Stimulated activated naive CD8-positive, alpha-beta T cell treated with anti-CD3 and anti-CD28 coated beads, Interleukin-15, amount 100 ng/mL, for 72 hours (primary cell): ENCODE data around the gene TCAIM.
"Not testable (repeated sequence)": the region's sequence is repeated elsewhere in the genome, so short reads cannot be mapped to it uniquely, and the experiment has no call there.

Experiments used
- ATAC-seq: fragments of 150-1000 bp; cut with Tn5 transposase; 2 replicates; pipeline ENCODE4 v1.10.0; 2021; ENCODE audit warnings: mild to moderate bottlenecking, moderate library complexity
- DNase-seq, 2 donors: peaks; one replicate each; pipeline ENCODE4 v3.0.0; 2021 to 2022
- H3K27ac Mint-ChIP-seq, 2 donors: one replicate each; pipeline ENCODE4 v1.8.0; 2022; ENCODE audit warnings: mild to moderate bottlenecking in 2 of 2, mixed read lengths in 2 of 2, moderate library complexity in 2 of 2
- H3K27me3 Mint-ChIP-seq: one replicate; pipeline ENCODE4 v1.8.0; 2022; ENCODE audit warnings: mixed read lengths
- H3K4me1 Mint-ChIP-seq: one replicate; pipeline ENCODE4 v1.8.0; 2022; ENCODE audit warnings: mild to moderate bottlenecking, mixed read lengths
- H3K4me3 Mint-ChIP-seq, 2 donors: one replicate each; pipeline ENCODE4 v1.8.0; 2022; ENCODE audit warnings: mild to moderate bottlenecking in 2 of 2, mixed read lengths in 2 of 2, moderate library complexity in 1 of 2
- H3K9me3 Mint-ChIP-seq, 2 donors: one replicate each; pipeline ENCODE4 v1.8.0; 2022; ENCODE audit warnings: mixed read lengths in 2 of 2

TCAIM gene

DNA sequence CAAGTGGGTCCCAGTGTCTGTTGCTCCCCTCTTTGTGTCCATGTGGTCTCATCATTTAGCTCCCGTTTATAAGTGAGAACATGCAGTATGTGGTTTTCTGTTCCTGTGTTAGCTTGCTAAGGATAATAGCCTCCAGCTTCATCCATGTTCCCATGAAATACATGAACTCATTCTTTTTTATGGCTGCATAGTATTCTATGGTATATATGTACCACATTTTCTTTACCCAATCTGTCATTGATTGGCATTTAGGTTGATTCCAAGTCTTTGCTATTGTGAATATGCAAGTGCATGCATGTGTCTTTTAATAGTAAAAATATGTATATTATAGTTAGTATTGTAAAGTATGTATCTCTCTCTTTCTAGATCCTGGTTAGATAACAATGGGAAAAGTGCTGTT is 53.9 kb downstream of the TCAIM start:
- Mint-ChIP-seq H3K27me3 (no peaks in the 10 kb centered on the region), H3K27ac (no peak overlapping the region), H3K4me3 (no peak overlapping the region), H3K4me1 (no peaks in the 10 kb centered on the region), H3K9me3 (peaks cover 0 to 9% of the 10 kb centered on the region in 2 donors)
- DNase-seq (no peak), ATAC-seq (no peak)

DNA sequence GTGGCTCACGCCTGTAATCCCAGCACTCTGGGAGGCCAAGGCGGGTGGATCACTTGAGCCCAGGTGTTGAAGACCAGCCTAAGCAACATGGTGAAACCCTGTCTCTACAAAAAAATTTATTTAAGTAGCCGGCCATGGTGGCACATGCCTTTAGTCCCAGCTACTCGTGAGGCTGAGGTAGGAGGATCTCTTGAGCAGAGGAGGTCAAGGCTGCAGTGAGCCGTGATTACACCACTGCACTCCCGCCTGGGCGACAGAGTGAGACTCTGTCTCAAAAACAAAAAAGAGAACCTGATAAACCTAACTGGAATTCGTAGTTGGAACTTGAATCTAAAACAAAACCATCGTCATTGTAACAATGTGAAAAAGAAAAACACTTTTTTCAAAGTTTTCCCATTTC is 57.1 kb downstream of the TCAIM start:
- DNase-seq = no peak

DNA sequence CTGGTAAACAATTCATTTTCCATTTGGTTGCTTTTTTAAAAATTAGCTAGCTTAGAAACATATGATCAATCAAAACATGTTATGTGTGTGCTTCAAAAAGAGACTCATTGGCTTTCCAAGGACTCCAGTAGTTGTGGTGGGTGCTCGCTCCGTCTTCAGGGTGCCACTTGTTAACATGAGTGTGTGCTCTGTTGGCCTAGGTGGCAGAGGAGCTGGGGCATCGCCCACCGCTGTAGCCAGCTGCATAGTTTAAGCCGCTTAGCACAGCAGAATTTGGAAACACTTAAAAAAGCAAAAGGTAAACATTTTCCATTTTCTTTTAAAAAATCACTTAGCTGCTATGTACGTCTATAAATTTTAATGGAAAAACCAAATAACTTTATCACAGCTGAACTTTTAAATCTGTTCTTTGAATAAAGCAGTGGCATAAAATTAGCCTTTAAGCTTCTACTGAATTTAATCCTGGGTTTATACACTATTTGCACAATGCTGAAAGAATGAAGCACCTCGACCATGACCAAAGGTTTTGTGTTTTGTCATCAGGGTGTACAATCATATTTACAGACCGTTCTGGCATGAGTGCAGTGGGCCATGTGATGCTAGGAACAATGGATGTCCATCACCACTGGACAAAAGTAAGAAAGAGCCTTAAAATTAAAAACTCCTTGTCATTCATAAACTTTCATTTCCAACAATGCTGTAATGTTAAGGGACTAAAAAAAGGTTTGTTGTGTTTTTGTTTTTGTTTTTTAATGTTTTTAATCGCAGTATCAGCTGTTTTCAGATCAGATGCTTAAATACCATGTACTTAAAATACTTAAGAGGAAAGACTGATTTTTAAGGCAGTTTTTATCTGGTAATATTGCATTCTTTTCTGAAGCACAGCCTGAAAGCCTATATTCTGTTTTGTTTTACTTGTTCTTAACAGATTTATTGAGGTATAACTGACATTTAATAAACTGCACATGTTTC is 57.9 kb downstream of the TCAIM start:
- ATAC-seq = no peak
- H3K27ac Mint-ChIP-seq = no peak overlapping the region
- peaks cover 0 to 6% of the 10 kb centered on the region in 2 donors for H3K9me3 Mint-ChIP-seq

More for the DNA sequence above, 57.1 kb downstream of the TCAIM start:
- ATAC-seq = no peak
- Mint-ChIP-seq H3K27me3 (no peaks in the 10 kb centered on the region), H3K4me3 (no peak overlapping the region), H3K27ac (no peak overlapping the region), H3K4me1 (no peaks in the 10 kb centered on the region), H3K9me3 (peaks cover 0 to 6% of the 10 kb centered on the region in 2 donors)

DNA sequence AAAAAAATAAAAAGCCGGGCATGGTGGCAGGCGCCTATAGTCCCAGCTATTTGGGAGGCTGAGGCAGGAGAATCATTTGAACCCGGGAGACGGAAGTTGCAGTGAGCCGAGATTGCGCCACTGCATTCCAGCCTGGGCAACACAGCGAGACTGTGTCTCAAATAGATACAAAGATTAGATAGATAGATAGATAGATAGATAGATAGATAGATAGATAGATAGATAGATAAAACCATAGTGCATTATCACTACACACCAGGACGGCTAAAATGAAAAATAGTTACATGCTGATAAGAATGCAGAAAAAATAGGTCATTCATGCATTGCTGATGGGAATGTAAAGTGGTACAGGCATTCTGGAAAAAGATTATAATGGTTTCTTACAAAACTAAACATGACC is 59.7 kb downstream of the TCAIM start:
- not testable (repeated sequence) for H3K27ac Mint-ChIP-seq, DNase-seq, H3K4me3 Mint-ChIP-seq, H3K27me3 Mint-ChIP-seq, ATAC-seq, H3K4me1 Mint-ChIP-seq, H3K9me3 Mint-ChIP-seq

More for the DNA sequence above, 57.9 kb downstream of the TCAIM start:
- Mint-ChIP-seq H3K27me3 (no peaks in the 10 kb centered on the region), H3K4me1 (no peaks in the 10 kb centered on the region), H3K4me3 (no peak overlapping the region)
- no peak for DNase-seq

DNA sequence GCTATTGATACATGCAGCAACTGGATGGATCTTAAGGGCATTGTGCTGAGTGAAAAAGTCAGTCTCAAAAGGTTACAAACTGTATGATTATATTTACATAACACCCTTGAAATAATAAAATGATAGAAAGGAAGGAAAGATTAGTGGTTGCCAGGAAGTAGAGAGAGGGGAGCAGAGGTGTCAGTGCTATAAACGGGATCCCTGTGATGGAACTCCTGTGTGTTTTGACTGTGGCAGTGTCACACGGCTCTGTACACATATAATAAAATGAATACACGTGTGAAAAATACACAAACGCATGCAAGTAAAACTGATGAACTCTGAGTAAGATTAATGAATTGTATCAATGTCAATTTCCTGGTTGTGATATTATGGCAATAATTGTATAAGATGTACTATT is 60.3 kb downstream of the TCAIM start:
- ATAC-seq = no peak
- no peak for DNase-seq
- no peaks in the 10 kb centered on the region for H3K27me3 Mint-ChIP-seq
- no peak overlapping the region for H3K27ac Mint-ChIP-seq
- no peaks in the 10 kb centered on the region for H3K4me1 Mint-ChIP-seq
- no peaks in the 10 kb centered on the region for H3K9me3 Mint-ChIP-seq
- no peak overlapping the region for H3K4me3 Mint-ChIP-seq

DNA sequence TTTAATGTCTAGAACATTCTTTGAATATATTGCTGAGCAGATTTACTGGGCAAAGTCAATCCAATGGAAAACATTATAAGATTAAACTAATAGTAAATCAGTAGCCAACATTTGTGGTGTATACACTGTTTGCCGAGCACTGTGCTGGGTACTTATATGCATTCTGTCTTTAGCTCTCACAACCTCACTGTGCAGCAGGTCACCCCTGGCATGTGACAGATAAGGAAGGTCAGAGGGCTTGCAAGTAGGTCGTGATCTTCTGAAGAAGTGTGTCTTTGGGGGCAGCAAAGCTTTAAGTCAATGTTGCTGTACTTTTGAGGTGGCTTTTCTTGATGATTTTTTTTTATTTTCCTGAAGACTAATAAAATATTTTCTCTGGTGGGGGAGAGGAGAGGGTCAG is 62.2 kb downstream of the TCAIM start:
- H3K4me1 Mint-ChIP-seq = no peaks in the 10 kb centered on the region
- DNase-seq = no peak
- H3K27ac Mint-ChIP-seq = no peak overlapping the region
- no peak for ATAC-seq
- H3K9me3 Mint-ChIP-seq = no peaks in the 10 kb centered on the region
- no peaks in the 10 kb centered on the region for H3K27me3 Mint-ChIP-seq
- no peak overlapping the region for H3K4me3 Mint-ChIP-seq

DNA sequence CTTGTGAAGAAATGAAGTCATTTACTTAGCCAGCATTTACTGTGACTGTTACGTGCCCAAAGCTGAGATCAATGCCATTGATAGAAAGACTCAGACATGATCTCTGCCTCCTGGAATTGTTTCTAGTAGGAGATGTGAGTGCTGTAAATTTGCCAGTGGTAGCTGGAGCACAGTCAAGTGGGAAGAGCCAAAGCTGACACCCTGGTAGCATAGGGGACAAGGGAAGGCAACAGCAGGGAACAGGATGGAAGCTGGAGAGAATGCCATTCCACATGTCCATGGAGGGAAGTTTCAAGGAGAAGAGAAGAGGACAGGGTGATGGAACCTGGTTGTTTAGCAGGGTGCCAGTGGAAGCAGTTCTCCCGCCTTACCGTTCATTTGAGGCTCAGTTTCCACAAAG is 64.0 kb downstream of the TCAIM start:
- Mint-ChIP-seq H3K4me1 (no peaks in the 10 kb centered on the region), H3K9me3 (no peaks in the 10 kb centered on the region), H3K4me3 (no peak overlapping the region), H3K27me3 (no peaks in the 10 kb centered on the region), H3K27ac (peak overlapping the region in 1 of 2 donors; percentile 37)
- no peak for ATAC-seq
- no peak for DNase-seq

DNA sequence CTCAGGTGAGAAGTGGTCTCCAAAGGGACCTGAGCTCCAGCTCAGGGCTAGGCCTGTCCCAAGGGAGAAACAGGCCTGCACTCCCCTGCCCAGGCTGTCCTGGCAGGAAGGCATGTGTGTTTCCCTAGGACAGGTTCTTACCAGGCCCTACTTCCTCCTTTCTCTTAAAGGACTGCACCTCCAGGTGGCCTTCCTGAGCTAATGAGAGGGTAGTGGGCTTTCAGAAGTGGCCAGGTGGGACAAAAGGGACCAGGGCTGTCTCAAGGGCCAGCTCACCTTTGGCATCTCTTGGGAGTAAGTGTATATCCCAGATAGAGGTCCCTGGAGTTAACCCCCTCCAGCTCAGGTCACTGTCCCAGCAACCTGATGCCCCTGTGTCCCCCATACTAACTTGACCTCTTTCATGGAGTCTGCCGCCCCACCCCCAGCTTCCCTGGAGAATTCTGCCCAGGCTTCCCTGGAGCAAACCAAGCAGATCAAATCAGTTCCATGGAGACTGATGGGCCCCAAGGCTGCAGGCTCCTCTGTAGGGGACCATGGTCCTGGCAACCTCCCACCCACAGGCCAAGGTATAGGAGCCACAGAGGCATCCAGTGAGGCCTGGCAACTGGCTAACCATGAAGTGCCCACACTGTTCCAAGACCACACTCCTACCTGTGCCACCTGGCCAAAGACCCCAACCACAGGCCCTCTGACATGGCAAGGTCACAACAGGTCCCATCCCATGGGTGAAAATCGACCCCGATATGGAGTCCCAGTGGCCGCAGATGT is 71.3 kb downstream of the TCAIM start:
- Mint-ChIP-seq H3K4me3 (no peak overlapping the region), H3K27ac (no peak overlapping the region), H3K4me1 (no peaks in the 10 kb centered on the region), H3K27me3 (no peaks in the 10 kb centered on the region), H3K9me3 (no peaks in the 10 kb centered on the region)
- ATAC-seq (no peak), DNase-seq (no peak)

DNA sequence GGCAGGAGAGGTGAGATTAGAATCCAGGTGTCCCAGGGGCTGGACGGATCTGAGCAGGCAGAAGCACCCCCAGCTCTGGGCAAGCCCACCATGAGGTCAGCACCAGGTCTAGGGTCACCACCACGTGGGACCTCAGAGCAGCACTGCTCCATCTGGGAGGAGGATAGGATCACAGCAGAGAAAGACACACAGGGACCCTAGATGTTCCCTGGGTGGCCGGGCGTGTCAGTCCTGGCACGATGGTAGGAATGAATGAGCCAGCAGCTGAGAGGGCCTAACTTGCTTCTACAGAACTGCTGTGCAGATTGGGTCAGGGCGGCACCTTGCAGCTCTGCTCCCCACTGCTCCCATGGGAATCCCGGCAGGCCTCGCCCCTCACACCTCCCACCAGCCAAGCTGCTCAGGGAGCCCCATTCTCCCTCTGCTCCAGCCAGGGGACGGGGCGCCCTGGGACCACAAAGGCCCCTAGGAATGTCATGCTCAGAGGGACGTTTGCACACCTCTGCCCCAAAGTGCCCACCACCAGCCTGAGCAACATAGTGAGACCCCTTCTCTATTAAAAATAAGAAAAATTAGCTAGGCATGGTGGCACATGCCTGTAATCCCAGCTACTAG is 72.6 kb downstream of the TCAIM start:
- no peaks in the 10 kb centered on the region for H3K4me1 Mint-ChIP-seq
- ATAC-seq (no peak), DNase-seq (no peak)
- H3K4me3 Mint-ChIP-seq = no peak overlapping the region
- peak overlapping the region in 1 of 2 donors; percentile 49 for H3K27ac Mint-ChIP-seq
- H3K27me3 Mint-ChIP-seq = no peaks in the 10 kb centered on the region
- no peaks in the 10 kb centered on the region for H3K9me3 Mint-ChIP-seq

DNA sequence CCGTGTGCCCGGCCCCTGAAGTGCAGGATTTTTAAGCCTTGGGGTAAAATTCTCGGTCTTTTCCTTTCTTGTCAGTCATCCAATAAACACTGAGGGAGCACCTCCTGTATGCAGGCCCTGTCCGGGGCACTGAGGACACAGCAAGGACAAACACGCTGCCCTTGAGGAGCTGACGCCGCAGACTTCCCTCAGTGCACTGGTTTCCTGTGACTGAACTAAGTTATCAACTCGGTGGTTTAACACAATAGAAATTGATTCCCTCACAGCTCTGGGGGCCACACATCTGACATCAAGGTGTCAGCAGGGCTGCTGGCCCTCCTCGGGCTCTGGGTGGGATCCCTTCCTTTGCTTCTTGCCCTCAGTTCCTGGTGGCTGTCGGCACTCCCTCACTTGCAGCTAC is 73.8 kb downstream of the TCAIM start:
- peak overlapping the region in 1 of 2 donors; percentile 56 for H3K27ac Mint-ChIP-seq
- no peak overlapping the region for H3K4me3 Mint-ChIP-seq
- H3K4me1 Mint-ChIP-seq = no peaks in the 10 kb centered on the region
- DNase-seq (no peak), ATAC-seq (no peak)
- H3K27me3 Mint-ChIP-seq = no peaks in the 10 kb centered on the region
- no peaks in the 10 kb centered on the region for H3K9me3 Mint-ChIP-seq

DNA sequence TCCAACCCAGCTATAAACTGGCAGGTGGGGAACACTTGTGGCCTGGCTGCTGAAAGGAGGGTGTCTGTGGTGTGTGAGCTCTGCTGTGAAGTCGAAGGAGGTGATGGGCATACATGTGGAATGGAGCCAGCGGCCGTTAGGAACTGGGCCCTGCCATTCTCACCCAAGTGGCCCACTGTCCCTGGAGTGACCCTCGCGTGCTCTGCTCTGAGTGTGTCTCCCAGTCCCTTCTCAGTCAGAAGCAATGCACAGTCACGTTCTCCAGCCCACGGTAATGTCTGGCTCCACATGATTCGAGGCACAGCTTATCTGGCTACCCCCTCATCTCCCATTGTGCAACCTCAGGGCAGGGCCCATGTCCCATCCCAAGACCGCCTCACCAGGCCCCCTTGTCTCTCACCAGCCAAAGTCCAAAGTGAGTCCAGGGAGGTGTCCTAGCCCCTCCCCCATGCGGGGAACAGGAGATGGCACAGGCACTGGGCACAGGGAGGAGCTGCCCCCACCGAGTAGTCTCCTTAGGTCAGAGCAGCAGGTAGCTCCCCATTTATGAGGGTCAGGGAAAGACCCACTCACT is 76.0 kb downstream of the TCAIM start:
- Mint-ChIP-seq H3K9me3 (no peaks in the 10 kb centered on the region), H3K4me1 (no peaks in the 10 kb centered on the region), H3K27ac (peak overlapping the region in 1 of 2 donors; percentile 16), H3K4me3 (no peak overlapping the region), H3K27me3 (no peaks in the 10 kb centered on the region)
- ATAC-seq (no peak), DNase-seq (no peak)

DNA sequence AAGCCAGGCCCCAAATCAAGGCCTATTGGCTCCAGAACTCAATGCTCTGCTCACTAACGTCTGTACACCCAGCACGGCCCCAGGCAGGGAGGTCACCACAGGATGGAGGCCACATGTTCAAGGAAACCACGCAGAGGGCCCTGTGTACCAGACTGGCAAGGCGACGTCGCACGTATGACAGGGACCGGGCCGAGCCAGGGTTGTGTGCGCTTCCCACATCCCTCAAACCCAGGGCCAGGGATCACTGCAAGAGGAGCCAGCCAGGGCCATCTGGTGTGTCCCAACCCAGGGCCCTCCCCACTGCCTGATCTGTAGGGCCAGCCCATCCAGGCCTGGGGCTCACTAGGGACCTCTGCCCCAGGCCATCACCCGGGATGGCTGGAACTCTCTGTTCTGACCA is 76.9 kb downstream of the TCAIM start:
- no peaks in the 10 kb centered on the region for H3K27me3 Mint-ChIP-seq

DNA sequence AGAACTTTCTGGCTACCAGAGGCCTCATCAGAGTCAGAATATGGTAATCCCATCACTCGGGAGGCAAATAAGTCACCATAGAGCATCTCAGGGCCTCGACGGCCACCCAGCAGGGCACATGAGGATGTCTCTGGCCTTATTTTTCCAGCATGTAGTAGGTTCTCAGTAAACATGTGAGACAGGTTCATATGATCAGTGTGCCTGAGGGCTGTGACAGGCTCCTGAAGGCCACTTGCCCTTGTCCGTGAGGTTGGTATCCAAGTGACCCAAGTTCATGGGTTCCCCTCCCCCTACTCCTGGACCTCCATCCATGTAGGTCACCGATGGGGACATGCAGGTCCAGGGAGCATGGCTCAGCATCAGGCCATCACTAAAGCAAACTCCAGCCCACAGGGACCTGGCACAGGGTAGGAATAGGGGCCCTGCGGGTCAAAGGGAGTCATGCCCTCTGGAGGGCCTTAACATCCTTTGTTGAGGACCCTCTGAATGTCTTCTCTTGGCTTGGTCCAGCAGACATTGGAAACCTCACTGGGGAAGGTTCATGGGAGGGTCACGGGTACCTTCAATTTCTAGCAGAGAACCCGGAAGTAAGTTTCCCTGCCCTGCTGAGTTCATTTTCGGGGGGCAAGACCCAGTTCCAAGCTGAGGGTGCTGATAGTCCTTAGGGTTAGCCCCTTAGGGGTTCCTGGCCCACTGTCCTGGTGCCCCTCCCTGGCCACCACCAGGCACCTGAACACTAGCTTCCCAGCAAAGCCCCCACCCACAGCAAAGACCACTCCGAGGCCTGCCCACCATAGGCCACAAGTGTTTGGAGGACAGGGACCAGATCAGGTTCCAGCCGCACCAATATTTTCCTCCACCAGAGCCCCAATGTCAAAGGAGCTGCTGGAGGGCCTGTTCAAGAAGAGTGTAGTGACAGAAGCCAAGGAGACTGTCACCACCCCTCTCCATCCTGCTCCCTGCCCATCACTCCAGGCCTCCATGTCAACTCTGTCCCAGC is 77.8 kb downstream of the TCAIM start:
- no peaks in the 10 kb centered on the region for H3K4me1 Mint-ChIP-seq
- DNase-seq (no peak), ATAC-seq (no peak)
- H3K4me3 Mint-ChIP-seq = no peak overlapping the region
- no peaks in the 10 kb centered on the region for H3K9me3 Mint-ChIP-seq
- H3K27ac Mint-ChIP-seq = no peak overlapping the region
- no peaks in the 10 kb centered on the region for H3K27me3 Mint-ChIP-seq

More for the DNA sequence above, 76.9 kb downstream of the TCAIM start:
- no peak for DNase-seq
- no peak overlapping the region for H3K4me3 Mint-ChIP-seq
- no peaks in the 10 kb centered on the region for H3K9me3 Mint-ChIP-seq
- no peaks in the 10 kb centered on the region for H3K4me1 Mint-ChIP-seq
- ATAC-seq = no peak
- no peak overlapping the region for H3K27ac Mint-ChIP-seq

DNA sequence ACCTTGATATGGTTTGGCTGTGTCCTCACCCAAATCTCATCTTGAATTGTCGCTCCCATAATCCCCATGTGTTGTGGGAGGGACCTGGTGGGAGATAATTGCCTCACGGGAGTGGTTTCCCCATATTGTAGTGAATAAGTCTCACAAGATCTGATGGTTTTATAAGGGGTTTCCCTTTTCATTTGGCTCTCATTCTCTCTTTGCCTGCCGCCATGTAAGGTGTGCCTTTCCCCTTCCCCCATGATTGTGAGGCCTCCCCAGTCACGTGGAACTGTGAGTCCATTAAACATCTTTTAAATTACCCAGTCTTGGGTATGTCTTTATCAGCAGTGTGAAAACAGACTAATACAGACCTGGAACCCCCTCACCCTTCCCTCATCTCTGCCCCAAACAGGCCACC is 79.6 kb downstream of the TCAIM start:
- H3K27me3 Mint-ChIP-seq, ATAC-seq: not testable (repeated sequence)

More for the DNA sequence above, 79.6 kb downstream of the TCAIM start:
- not testable (repeated sequence) for H3K4me3 Mint-ChIP-seq, H3K4me1 Mint-ChIP-seq, DNase-seq, H3K9me3 Mint-ChIP-seq
- H3K27ac Mint-ChIP-seq = peak overlapping the region; percentile 4 to 17
